Gastrocnemius medialis (tissue), 4 donors: ENCODE data around the gene DIO3. TPM values are rescaled to one million over a fixed set of nuclear protein-coding genes. Genes with fewer than 3 reads are reported as not detected.

Experiments
- ATAC-seq, 2 donors: fragments of 150-250 bp; one replicate each; pipeline ENCODE4 v1.9.1; 2016
- DNase-seq, 2 donors: peaks; one replicate each; pipeline ENCODE4 v3.0.0-alpha.2; 2019
- H3K27ac ChIP-seq, 4 donors: fragments of 200-600 bp; sonication (generic); 1 replicate in 1 of 4; 2 replicates in 3 of 4; pipeline ENCODE4 v1.5.1; 2016 to 2018; ENCODE audit warnings: mild to moderate bottlenecking in 2 of 4, moderate library complexity in 1 of 4
- H3K27me3 ChIP-seq, 3 donors: fragments of 200-600 bp; sonication (generic) in 2 of 3; 1 replicate in 1 of 3; 2 replicates in 2 of 3; pipeline versions ENCODE4 v1.5.1 to v1.6.0; 2016 to 2019; ENCODE audit warnings: mild to moderate bottlenecking in 1 of 3, moderate library complexity in 1 of 3
- H3K36me3 ChIP-seq, 2 donors: fragments of 200-600 bp; sonication (generic) in 1 of 2; one replicate each; pipeline ENCODE4 v1.5.1; 2017 to 2018
- H3K4me1 ChIP-seq, 2 donors: fragments of 200-600 bp; sonication (generic) in 1 of 2; one replicate each; pipeline ENCODE4 v1.5.1; 2016 to 2017; ENCODE audit warnings: mild to moderate bottlenecking in 2 of 2
- H3K4me3 ChIP-seq, 4 donors: fragments of 200-600 bp; sonication (generic) in 3 of 4; 1 replicate in 1 of 4; 2 replicates in 3 of 4; pipeline ENCODE4 v1.5.1; 2016 to 2019; ENCODE audit warnings: mild to moderate bottlenecking in 2 of 4
- H3K9me3 ChIP-seq, 3 donors: fragments of 200-600 bp; sonication (generic) in 2 of 3; 1 replicate in 1 of 3; 2 replicates in 2 of 3; pipeline ENCODE4 v1.5.1; 2016 to 2019
- POLR2A ChIP-seq, 2 donors: fragments of 450-650 bp; IDR thresholded peaks; one replicate each; pipeline ENCODE4 v1.6.1; 2017; ENCODE audit warnings: antibody characterized with exemption in 2 of 2, mild to moderate bottlenecking in 2 of 2, moderate library complexity in 2 of 2
- in situ Hi-C, 4 donors: fragments of 200-750 bp; cut with MboI; loops; one replicate each; pipeline versions ENCODE4 v1.15.0 to v1.8.0; 2017; ENCODE audit warnings: low sequenced_read_pairs in 4 of 4
- intact Hi-C: fragments of 100-400 bp; cut with DNase I; formaldehyde crosslinking; loops from one replicate; pipeline ENCODE4 v1.15.1; 2023; ENCODE audit warnings: low total_unique reads
- total RNA-seq, 4 donors: library from RNA; depleted of rRNA; stranded (reverse); fragments of >200 nt; gene quantifications; one replicate each; pipeline versions ENCODE4 v1.1.0 to v1.2.3, GENCODE V29; 2016
- TF ChIP-seq, protein P1 (sequence below), 5 experiments: fragments of 450-650 bp in 3 of 5; fragments of 200-600 bp in 2 of 5; sonication (generic) in 2 of 5; IDR thresholded peaks in 4 of 5; conservative IDR thresholded peaks in 1 of 5; 1 replicate in 4 of 5; 2 replicates in 1 of 5; pipeline ENCODE4 v1.5.1; 2016 to 2019; ENCODE audit warnings: antibody characterized with exemption in 5 of 5, mild to moderate bottlenecking in 3 of 5, moderate library complexity in 3 of 5

Gene DIO3
- total RNA-seq, 4 donors from 2014 or later, result 1.0 to 2.3 (median 1.0) TPM; not detected in 1

DNA sequence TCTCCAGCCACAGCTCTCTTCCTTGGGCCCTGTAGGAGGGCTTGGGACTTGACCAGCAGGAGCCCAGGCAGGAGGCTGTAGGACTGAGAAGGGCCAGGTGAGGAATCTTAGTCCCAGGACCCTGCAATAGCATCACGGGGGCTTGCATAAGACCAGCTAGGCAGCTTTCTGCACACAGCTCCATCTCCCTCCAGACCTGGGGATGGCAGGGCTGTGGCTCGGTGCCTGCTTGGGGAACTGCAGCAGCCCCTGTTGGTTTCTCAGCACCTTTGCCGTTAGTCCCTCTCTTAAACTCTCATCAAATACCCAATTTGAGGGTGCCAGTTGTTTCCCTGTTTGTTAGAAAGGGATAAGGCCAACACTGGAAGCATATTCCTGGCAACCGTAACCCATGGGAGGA lies 14.3 kb downstream of the DIO3 start:
- no peaks in the 10 kb centered on the region for H3K9me3 ChIP-seq
- no peak overlapping the region for H3K27ac ChIP-seq
- intact Hi-C loops, result no loop called here
- DNase-seq (no peak), ATAC-seq (no peak)
- H3K36me3 ChIP-seq, result no peaks in the 10 kb centered on the region
- TF ChIP-seq, protein P1, sequence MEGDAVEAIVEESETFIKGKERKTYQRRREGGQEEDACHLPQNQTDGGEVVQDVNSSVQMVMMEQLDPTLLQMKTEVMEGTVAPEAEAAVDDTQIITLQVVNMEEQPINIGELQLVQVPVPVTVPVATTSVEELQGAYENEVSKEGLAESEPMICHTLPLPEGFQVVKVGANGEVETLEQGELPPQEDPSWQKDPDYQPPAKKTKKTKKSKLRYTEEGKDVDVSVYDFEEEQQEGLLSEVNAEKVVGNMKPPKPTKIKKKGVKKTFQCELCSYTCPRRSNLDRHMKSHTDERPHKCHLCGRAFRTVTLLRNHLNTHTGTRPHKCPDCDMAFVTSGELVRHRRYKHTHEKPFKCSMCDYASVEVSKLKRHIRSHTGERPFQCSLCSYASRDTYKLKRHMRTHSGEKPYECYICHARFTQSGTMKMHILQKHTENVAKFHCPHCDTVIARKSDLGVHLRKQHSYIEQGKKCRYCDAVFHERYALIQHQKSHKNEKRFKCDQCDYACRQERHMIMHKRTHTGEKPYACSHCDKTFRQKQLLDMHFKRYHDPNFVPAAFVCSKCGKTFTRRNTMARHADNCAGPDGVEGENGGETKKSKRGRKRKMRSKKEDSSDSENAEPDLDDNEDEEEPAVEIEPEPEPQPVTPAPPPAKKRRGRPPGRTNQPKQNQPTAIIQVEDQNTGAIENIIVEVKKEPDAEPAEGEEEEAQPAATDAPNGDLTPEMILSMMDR (IDR thresholded peaks at IDR 0.05 in 4 of 5, conservative IDR thresholded peaks at IDR 0.05 in 1 of 5), result no peak
- no peak for TF ChIP-seq POLR2A (IDR thresholded peaks at IDR 0.05)
- H3K27me3 ChIP-seq, result peaks cover 0 to 7% (median 0%) of the 10 kb centered on the region in 3 donors
- H3K4me3 ChIP-seq, result no peak overlapping the region
- in situ Hi-C loops, result no loop called here
- no peaks in the 10 kb centered on the region for H3K4me1 ChIP-seq

DNA sequence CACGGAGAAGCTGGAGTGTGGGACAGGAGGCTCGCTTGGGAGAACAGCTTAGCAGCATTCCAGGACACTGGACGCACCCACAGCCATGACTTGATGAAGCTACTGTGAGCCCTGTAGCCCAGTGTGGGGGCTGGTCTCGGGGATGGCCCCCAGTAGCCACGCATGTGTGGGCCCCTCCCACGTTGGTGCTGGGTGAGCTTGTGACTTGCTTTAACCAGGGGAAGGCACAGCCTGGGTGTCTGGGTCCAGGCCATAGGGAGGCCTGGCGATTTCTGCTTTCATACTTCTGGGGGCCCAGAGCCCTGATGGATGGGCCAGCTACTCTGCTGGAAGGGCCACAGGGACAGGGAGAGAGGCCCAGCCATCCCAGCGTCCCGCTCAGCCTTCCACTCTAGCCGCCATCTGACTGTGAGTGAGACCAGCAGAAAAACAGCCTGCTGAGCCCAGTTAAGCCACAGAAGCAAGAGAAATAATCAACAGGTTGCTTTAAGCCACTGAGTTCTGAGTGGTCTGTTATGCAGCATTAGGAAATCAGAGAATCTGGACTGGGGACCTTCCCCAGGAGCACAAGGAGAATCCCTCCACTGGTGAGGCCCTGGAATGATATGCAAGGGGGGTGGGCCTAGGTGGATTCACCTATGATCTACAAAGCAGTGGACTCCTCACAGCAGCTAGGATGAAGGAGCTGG lies 16.1 kb downstream of the DIO3 start:
- Histone ChIP-seq H3K4me3 (no peak overlapping the region), H3K27ac (no peak overlapping the region), H3K27me3 (peaks cover 0 to 7% (median 0%) of the 10 kb centered on the region in 3 donors), H3K4me1 (no peaks in the 10 kb centered on the region), H3K36me3 (no peaks in the 10 kb centered on the region), H3K9me3 (no peaks in the 10 kb centered on the region)
- DNase-seq (no peak), ATAC-seq (no peak)
- in situ Hi-C loops (no loop called here), intact Hi-C loops (no loop called here)
- TF ChIP-seq, protein P1 (IDR thresholded peaks at IDR 0.05 in 4 of 5, conservative IDR thresholded peaks at IDR 0.05 in 1 of 5), result no peak
- TF ChIP-seq POLR2A (IDR thresholded peaks at IDR 0.05), result no peak

GRCh38 chr14:101578489-101578888 lies 17.2 kb downstream of the DIO3 start:
- intact Hi-C loops, result no loop called here
- Histone ChIP-seq H3K4me3 (no peak overlapping the region), H3K36me3 (no peaks in the 10 kb centered on the region), H3K4me1 (no peaks in the 10 kb centered on the region), H3K27ac (no peak overlapping the region), H3K27me3 (peaks cover 0 to 7% (median 0%) of the 10 kb centered on the region in 3 donors), H3K9me3 (no peaks in the 10 kb centered on the region)
- DNase-seq, result no peak
- ATAC-seq, result no peak
- in situ Hi-C loops, result no loop called here
- TF ChIP-seq, protein P1 (IDR thresholded peaks at IDR 0.05 in 4 of 5, conservative IDR thresholded peaks at IDR 0.05 in 1 of 5), result no peak
- no peak for TF ChIP-seq POLR2A (IDR thresholded peaks at IDR 0.05)

- Histone ChIP-seq H3K27me3 (peaks cover 0 to 7% (median 3%) of the 10 kb centered on the region in 3 donors), H3K4me3 (no peak overlapping the region), H3K36me3 (no peaks in the 10 kb centered on the region), H3K9me3 (no peaks in the 10 kb centered on the region), H3K4me1 (no peaks in the 10 kb centered on the region), H3K27ac (no peak overlapping the region)
- DNase-seq, result no peak
- TF ChIP-seq, protein P1 (IDR thresholded peaks at IDR 0.05 in 4 of 5, conservative IDR thresholded peaks at IDR 0.05 in 1 of 5), result no peak
- no peak for TF ChIP-seq POLR2A (IDR thresholded peaks at IDR 0.05)
- ATAC-seq, result no peak
- intact Hi-C loops, result no loop called here
- in situ Hi-C loops, result no loop called here
Measured at GRCh38 chr14:101579372-101580080, 18.2 kb downstream of the DIO3 start.
